ENCODE results near the gene DPH2. TPM values are rescaled to one million over a fixed set of nuclear protein-coding genes. Genes with fewer than 3 reads are reported as not detected.

DPH2 gene
- total RNA-seq, 1 donor from 2014 or later: 17.1 TPM

DNA sequence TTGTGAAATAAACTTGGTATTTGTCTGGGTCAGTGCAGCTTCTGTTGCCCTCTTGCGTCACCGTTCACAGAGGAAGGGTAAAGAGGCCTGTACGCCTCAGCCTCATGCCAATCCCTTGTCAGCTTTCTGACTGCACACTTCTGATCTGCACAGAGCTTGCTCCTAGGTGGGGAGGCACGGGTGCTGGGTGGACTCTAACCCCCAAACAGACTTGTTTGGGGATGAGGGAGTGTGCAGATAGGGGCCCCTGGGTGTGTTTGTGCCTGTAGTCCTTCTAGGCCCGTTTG lies 8.4 kb downstream of the DPH2 start:
- no peaks in the 10 kb centered on the region for H3K9me3 Mint-ChIP-seq (ENCODE audit: unreplicated experiment)
- H3K36me3 Mint-ChIP-seq (ENCODE audit: low read depth, unreplicated experiment): peaks cover 33% of the 10 kb centered on the region
- H3K27ac Mint-ChIP-seq (ENCODE audit: unreplicated experiment): no peak overlapping the region

DNA sequence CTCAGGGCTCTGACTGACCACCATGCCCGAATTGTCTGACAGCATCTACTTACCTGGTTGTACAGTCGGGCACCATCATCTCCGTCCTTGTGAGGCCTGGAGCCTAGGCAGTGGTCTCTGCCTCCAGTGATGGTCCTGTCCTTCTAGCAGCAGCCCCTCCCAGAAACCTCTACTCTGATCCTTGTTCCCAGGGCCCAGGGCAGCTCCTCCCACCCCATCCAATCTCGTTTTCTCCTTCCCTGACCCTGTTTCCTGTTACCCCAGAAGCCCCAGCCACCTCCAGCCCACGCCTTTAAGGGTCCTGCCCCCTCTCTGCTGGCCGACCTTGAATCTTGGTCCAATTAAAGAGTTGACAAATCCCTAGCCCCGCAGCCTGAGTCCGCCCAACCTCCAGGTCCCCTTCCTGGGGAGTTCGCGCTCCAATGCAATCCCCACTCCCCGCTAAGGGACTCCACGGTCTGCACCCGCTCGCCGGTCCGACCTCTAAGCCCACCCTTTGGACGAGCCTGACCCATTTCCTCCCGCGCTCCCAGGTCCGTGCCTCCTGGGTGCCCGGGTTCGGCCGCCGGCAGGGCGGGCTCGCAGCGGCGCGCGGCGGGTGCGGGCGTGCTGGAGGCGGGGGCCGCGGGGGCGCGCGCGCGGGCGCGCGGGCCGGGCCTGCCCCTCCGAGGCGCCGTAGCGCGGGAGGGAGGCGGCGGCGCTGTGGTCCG lies 8.9 kb downstream of the DPH2 start, which contains the start of gene B4GALT2:
Gene B4GALT2, plus strand, starts transcription at position 660 of the 710 bp plus-strand sequence. CDS start 1,951 bp downstream, outside the sequence.
- no peak within 1 kb of the TSS for H3K27ac Mint-ChIP-seq (ENCODE audit: unreplicated experiment)
- H3K4me3 Mint-ChIP-seq (ENCODE audit: unreplicated experiment): peak within 1 kb of the TSS; percentile 94
- TF ChIP-seq, protein P1, sequence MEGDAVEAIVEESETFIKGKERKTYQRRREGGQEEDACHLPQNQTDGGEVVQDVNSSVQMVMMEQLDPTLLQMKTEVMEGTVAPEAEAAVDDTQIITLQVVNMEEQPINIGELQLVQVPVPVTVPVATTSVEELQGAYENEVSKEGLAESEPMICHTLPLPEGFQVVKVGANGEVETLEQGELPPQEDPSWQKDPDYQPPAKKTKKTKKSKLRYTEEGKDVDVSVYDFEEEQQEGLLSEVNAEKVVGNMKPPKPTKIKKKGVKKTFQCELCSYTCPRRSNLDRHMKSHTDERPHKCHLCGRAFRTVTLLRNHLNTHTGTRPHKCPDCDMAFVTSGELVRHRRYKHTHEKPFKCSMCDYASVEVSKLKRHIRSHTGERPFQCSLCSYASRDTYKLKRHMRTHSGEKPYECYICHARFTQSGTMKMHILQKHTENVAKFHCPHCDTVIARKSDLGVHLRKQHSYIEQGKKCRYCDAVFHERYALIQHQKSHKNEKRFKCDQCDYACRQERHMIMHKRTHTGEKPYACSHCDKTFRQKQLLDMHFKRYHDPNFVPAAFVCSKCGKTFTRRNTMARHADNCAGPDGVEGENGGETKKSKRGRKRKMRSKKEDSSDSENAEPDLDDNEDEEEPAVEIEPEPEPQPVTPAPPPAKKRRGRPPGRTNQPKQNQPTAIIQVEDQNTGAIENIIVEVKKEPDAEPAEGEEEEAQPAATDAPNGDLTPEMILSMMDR (IDR thresholded peaks at IDR 0.05; ENCODE audit: unreplicated experiment): no peak
- peaks cover 37% of the 10 kb centered on the region for H3K36me3 Mint-ChIP-seq (ENCODE audit: low read depth, unreplicated experiment)
- peak; percentile 38 for DNase-seq (ENCODE audit: low spot score)
- H3K27me3 Mint-ChIP-seq (ENCODE audit: unreplicated experiment): peaks cover 35% of the 10 kb centered on the region
- H3K9me3 Mint-ChIP-seq (ENCODE audit: unreplicated experiment): no peaks in the 10 kb centered on the region
- peaks cover 40% of the 10 kb centered on the region for H3K4me1 Mint-ChIP-seq (ENCODE audit: unreplicated experiment)

More for the DNA sequence above, 8.4 kb downstream of the DPH2 start:
- DNase-seq (ENCODE audit: low spot score): no peak
- Mint-ChIP-seq H3K4me3 (ENCODE audit: unreplicated experiment) (peak overlapping the region; percentile 93), H3K4me1 (ENCODE audit: unreplicated experiment) (peaks cover 43% of the 10 kb centered on the region), H3K27me3 (ENCODE audit: unreplicated experiment) (peaks cover 33% of the 10 kb centered on the region)
- TF ChIP-seq, protein P1 (IDR thresholded peaks at IDR 0.05; ENCODE audit: unreplicated experiment): no peak

GRCh38 chr1:43979261-43979527 lies 9.4 kb downstream of the DPH2 start:
- Mint-ChIP-seq H3K36me3 (ENCODE audit: low read depth, unreplicated experiment) (peaks cover 33% of the 10 kb centered on the region), H3K27me3 (ENCODE audit: unreplicated experiment) (peaks cover 33% of the 10 kb centered on the region), H3K4me3 (ENCODE audit: unreplicated experiment) (no peak overlapping the region), H3K4me1 (ENCODE audit: unreplicated experiment) (peaks cover 35% of the 10 kb centered on the region), H3K27ac (ENCODE audit: unreplicated experiment) (no peak overlapping the region), H3K9me3 (ENCODE audit: unreplicated experiment) (no peaks in the 10 kb centered on the region)
- no peak for DNase-seq (ENCODE audit: low spot score)
- TF ChIP-seq, protein P1 (IDR thresholded peaks at IDR 0.05; ENCODE audit: unreplicated experiment): no peak

DNA sequence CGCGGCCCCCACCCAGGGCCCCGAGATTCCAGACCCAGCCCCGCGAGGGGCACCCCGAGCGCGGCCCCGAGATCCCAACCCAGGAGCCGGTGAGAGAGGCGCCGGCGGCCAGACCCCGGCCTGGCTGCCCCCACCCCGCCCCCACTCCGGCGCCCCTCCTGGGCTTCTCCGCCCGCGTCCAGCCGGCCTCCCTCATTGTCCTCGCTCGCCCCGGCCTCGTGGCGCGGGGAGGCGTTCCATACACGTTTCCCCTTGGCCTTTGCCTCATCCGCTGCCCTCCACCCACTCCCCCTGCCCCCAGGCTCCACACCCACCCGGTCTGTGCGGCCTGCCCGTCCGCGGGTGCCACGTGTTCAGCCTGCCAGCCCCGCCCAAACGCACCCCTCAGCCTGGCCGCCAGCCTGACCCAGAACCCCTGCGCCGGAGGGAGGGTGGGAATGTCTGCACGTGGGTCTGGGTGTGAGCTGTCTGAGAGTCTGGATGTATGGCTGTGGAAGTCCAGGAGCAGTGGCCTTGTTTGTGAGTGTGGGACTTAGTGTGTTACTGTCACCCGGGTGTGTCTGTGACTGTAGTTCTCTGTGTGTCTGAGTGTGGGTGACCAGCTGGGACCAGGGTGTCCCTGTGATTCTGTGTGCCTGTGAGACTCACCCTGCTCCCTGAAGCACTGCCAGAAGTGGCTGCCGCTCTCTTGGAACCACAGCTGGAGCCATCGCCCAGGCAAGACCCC lies 9.9 kb downstream of the DPH2 start:
- Mint-ChIP-seq H3K4me3 (ENCODE audit: unreplicated experiment) (peak overlapping the region; percentile 94), H3K9me3 (ENCODE audit: unreplicated experiment) (no peaks in the 10 kb centered on the region), H3K27ac (ENCODE audit: unreplicated experiment) (no peak overlapping the region), H3K27me3 (ENCODE audit: unreplicated experiment) (peaks cover 31% of the 10 kb centered on the region), H3K36me3 (ENCODE audit: low read depth, unreplicated experiment) (peaks cover 33% of the 10 kb centered on the region), H3K4me1 (ENCODE audit: unreplicated experiment) (peaks cover 33% of the 10 kb centered on the region)
- TF ChIP-seq, protein P1 (IDR thresholded peaks at IDR 0.05; ENCODE audit: unreplicated experiment): no peak
- DNase-seq (ENCODE audit: low spot score): peak; percentile 33

Data from endothelial cell (in vitro differentiated cells).